Measurements from ENCODE around the gene GET4. TPM values are rescaled to one million over a fixed set of nuclear protein-coding genes. Genes with fewer than 3 reads are reported as not detected.

Gene GET4
- total and polyA plus RNA-seq, 2 of the 13 experiments (the other 11 are each of a cell fraction or from before 2014, with no cell fraction given) = 28.2 to 35.2 TPM

- TF ChIP-seq, protein P1, sequence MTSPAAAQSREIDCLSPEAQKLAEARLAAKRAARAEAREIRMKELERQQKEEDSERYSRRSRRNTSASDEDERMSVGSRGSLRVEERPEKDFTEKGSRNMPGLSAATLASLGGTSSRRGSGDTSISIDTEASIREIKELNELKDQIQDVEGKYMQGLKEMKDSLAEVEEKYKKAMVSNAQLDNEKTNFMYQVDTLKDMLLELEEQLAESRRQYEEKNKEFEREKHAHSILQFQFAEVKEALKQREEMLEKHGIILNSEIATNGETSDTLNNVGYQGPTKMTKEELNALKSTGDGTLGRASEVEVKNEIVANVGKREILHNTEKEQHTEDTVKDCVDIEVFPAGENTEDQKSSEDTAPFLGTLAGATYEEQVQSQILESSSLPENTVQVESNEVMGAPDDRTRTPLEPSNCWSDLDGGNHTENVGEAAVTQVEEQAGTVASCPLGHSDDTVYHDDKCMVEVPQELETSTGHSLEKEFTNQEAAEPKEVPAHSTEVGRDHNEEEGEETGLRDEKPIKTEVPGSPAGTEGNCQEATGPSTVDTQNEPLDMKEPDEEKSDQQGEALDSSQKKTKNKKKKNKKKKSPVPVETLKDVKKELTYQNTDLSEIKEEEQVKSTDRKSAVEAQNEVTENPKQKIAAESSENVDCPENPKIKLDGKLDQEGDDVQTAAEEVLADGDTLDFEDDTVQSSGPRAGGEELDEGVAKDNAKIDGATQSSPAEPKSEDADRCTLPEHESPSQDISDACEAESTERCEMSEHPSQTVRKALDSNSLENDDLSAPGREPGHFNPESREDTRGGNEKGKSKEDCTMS (CRISPR knock-in tag; conservative IDR thresholded peaks at IDR 0.05) = no peak
- TF ChIP-seq SMYD3 (CRISPR knock-in tag; IDR thresholded peaks at IDR 0.05) (no peak), MYNN (CRISPR knock-in tag; IDR thresholded peaks at IDR 0.05; ENCODE audit: low read depth) (no peak)
Observed at GRCh38 chr7:913736-914520, 37.6 kb downstream of the GET4 start (continued).

- Histone ChIP-seq H3K36me3 (replicated peaks in 1 of 2; ENCODE audit: control insufficient read depth in 1 of 2, insufficient read depth in 2 of 2, low read length in 2 of 2) (no peaks in the 10 kb centered on the region), H3K4me3 (replicated peaks in 1 of 3; ENCODE audit: insufficient read depth in 1 of 3, low read depth in 2 of 3, low read length in 3 of 3) (no peak overlapping the region), H3K79me2 (ENCODE audit: insufficient read depth, low read length) (no peaks in the 10 kb centered on the region), H3K27ac (ENCODE audit: extremely low read length, insufficient read depth, low read length) (no peak overlapping the region), H3K4me1 (ENCODE audit: insufficient read depth, low read length) (peaks cover 8% of the 10 kb centered on the region; the same call in 1 of the 2 replicates), H3K4me2 (ENCODE audit: low read depth, low read length) (no peak overlapping the region), H3K9me3 (ENCODE audit: low read length) (no peaks in the 10 kb centered on the region), H4K20me1 (ENCODE audit: insufficient read depth, low read length) (no peaks in the 10 kb centered on the region), H3K9ac (ENCODE audit: insufficient read depth, low read depth, low read length) (no peak overlapping the region), H3K27me3 (ENCODE audit: control insufficient read depth in 1 of 2, insufficient read depth in 2 of 2, low read length in 2 of 2) (no peaks in the 10 kb centered on the region), H2AFZ (ENCODE audit: low read length) (no peak overlapping the region)
- BruUV-seq (replicated peaks) = no TSS peak
- intact Hi-C loops (cut with micrococcal nuclease; ENCODE audit: unreplicated experiment) (no loop called here), in situ Hi-C loops (cut with HindIII; ENCODE audit: extremely low pct_ligation_motif_present, low pct_unique_long_range_greater_than_20kb) (no loop called here)
- CTCF ChIA-PET (ENCODE audit: low intra/inter-chr PET ratio, low total read pairs) = no interaction called here
- POLR2A ChIA-PET = no interaction called here
- no peak; the same call in 2 of the 3 replicates for ATAC-seq
- no peak for DNase-seq (ENCODE audit: low spot score)
- TF ChIP-seq BRCA1 (CRISPR knock-in tag; IDR thresholded peaks at IDR 0.05) (no peak), ZKSCAN5 (CRISPR knock-in tag; IDR thresholded peaks at IDR 0.05) (no peak), BHLHE40 (IDR thresholded peaks at IDR 0.05; ENCODE audit: low read length) (no peak), REPIN1 (CRISPR knock-in tag; IDR thresholded peaks at IDR 0.05; ENCODE audit: borderline replicate concordance, low read depth) (no peak), DNMT1 (CRISPR knock-in tag; IDR thresholded peaks at IDR 0.05) (no peak), DBP (CRISPR knock-in tag; IDR thresholded peaks at IDR 0.05; ENCODE audit: not compliant biosample characterization) (no peak), NR2F1 (CRISPR knock-in tag; IDR thresholded peaks at IDR 0.05) (no peak), NR2F2 (IDR thresholded peaks at IDR 0.05; ENCODE audit: borderline replicate concordance, low read depth) (no peak), TARDBP (CRISPR knock-in tag; IDR thresholded peaks at IDR 0.05) (no peak), ZNF234 (CRISPR knock-in tag; conservative IDR thresholded peaks at IDR 0.05) (no peak)
- TF ChIP-seq, protein P2, sequence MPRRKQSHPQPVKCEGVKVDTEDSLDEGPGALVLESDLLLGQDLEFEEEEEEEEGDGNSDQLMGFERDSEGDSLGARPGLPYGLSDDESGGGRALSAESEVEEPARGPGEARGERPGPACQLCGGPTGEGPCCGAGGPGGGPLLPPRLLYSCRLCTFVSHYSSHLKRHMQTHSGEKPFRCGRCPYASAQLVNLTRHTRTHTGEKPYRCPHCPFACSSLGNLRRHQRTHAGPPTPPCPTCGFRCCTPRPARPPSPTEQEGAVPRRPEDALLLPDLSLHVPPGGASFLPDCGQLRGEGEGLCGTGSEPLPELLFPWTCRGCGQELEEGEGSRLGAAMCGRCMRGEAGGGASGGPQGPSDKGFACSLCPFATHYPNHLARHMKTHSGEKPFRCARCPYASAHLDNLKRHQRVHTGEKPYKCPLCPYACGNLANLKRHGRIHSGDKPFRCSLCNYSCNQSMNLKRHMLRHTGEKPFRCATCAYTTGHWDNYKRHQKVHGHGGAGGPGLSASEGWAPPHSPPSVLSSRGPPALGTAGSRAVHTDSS (CRISPR knock-in tag; conservative IDR thresholded peaks at IDR 0.05) = no peak
- no peak for FAIRE-seq
- 100% methylated on average over 5 of the region's 16 CpGs for WGBS (ENCODE audit: low lambda C conversion rate)
Observed at GRCh38 chr7:914521-915194, 38.3 kb downstream of the GET4 start.

Data from HepG2 (cell line).